Neural progenitor cell (in vitro differentiated cells): Measurements from ENCODE around the gene MRPL27. TPM values are rescaled to one million over a fixed set of nuclear protein-coding genes. Genes with fewer than 3 reads are reported as not detected.

Experiments
- DNase-seq: peaks from one replicate; pipeline ENCODE4 v3.0.0-alpha.2; 2016; ENCODE audit warnings: low spot score
- H2AFZ ChIP-seq: fragments of 200-600 bp; sonication (generic); replicated peaks from 2 replicates; pipeline ENCODE4 v1.6.1; 2016; ENCODE audit warnings: antibody characterized with exemption
- H3F3A ChIP-seq: fragments of 200-600 bp; sonication (generic); 2 replicates; pipeline ENCODE4 v1.6.1; 2016; ENCODE audit warnings: antibody characterized with exemption, low read depth
- H3K27ac ChIP-seq: fragments of 200-600 bp; sonication (generic); 2 replicates; pipeline ENCODE4 v1.5.1; 2016; ENCODE audit warnings: mild to moderate bottlenecking
- H3K27me3 ChIP-seq: fragments of 200-600 bp; sonication (generic); 2 replicates; pipeline ENCODE4 v1.6.1; 2016; ENCODE audit warnings: mild to moderate bottlenecking, moderate library complexity
- H3K36me3 ChIP-seq: fragments of 200-600 bp; sonication (generic); 2 replicates; pipeline ENCODE4 v1.5.1; 2016
- H3K4me1 ChIP-seq: fragments of 200-600 bp; sonication (generic); 2 replicates; pipeline ENCODE4 v1.6.1; 2016; ENCODE audit warnings: mixed run types
- H3K4me2 ChIP-seq: fragments of 200-600 bp; sonication (generic); 2 replicates; pipeline ENCODE4 v1.6.1; 2016
- H3K4me3 ChIP-seq: fragments of 200-600 bp; sonication (generic); 2 replicates; pipeline ENCODE4 v1.5.1; 2016
- H3K79me2 ChIP-seq: fragments of 200-600 bp; sonication (generic); 2 replicates; pipeline ENCODE4 v1.6.1; 2016; ENCODE audit warnings: low read depth
- H3K9ac ChIP-seq: fragments of 200-600 bp; sonication (generic); 2 replicates; pipeline ENCODE4 v1.6.1; 2016
- H3K9me3 ChIP-seq: fragments of 200-600 bp; sonication (generic); 2 replicates; pipeline ENCODE4 v1.5.1; 2016; ENCODE audit warnings: low read depth
- H4K20me1 ChIP-seq: fragments of 200-600 bp; sonication (generic); 2 replicates; pipeline ENCODE4 v1.6.1; 2016; ENCODE audit warnings: low read depth
- H3K27ac Mint-ChIP-seq: 3 replicates; pipeline ENCODE4 v1.8.0; 2021; ENCODE audit warnings: mixed read lengths
- H3K27me3 Mint-ChIP-seq: 2 replicates; pipeline ENCODE4 v1.8.0; 2022; ENCODE audit warnings: low read depth, mild to moderate bottlenecking, inconsistent platforms, moderate library complexity, mixed read lengths; ENCODE audit not compliant: insufficient read depth
- H3K36me3 Mint-ChIP-seq: 3 replicates; pipeline ENCODE4 v1.8.0; 2021; ENCODE audit warnings: mixed read lengths
- H3K4me1 Mint-ChIP-seq: 3 replicates; pipeline ENCODE4 v1.8.0; 2021; ENCODE audit warnings: mixed read lengths
- H3K4me3 Mint-ChIP-seq: 3 replicates; pipeline ENCODE4 v1.8.0; 2021; ENCODE audit warnings: mild to moderate bottlenecking, moderate library complexity, mixed read lengths
- H3K9me3 Mint-ChIP-seq: 3 replicates; pipeline ENCODE4 v1.8.0; 2020; ENCODE audit warnings: mixed read lengths
- EZH2 ChIP-seq: fragments of 200-600 bp; sonication (generic); IDR thresholded peaks from 2 replicates; pipeline ENCODE4 v1.6.1; 2017; ENCODE audit warnings: antibody characterized with exemption, mild to moderate bottlenecking, moderate library complexity
- EZH2phosphoT487 ChIP-seq: fragments of 200-600 bp; sonication (generic); IDR thresholded peaks from 2 replicates; pipeline ENCODE4 v1.6.1; 2017; ENCODE audit warnings: antibody characterized with exemption
- total RNA-seq: library from RNA; depleted of rRNA; stranded (reverse); fragments of >200 nt; gene quantifications from 2 replicates; pipeline ENCODE4 v1.2.3, GENCODE V29; 2015; ENCODE audit warnings: low replicate concordance
- TF ChIP-seq, protein P1 (sequence below): fragments of 200-600 bp; sonication (generic); IDR thresholded peaks from 2 replicates; pipeline ENCODE4 v1.5.1; 2017; ENCODE audit warnings: antibody characterized with exemption, mild to moderate bottlenecking

MRPL27 gene
- 39.1 and 50.4 TPM in 2 replicates for total RNA-seq

DNA sequence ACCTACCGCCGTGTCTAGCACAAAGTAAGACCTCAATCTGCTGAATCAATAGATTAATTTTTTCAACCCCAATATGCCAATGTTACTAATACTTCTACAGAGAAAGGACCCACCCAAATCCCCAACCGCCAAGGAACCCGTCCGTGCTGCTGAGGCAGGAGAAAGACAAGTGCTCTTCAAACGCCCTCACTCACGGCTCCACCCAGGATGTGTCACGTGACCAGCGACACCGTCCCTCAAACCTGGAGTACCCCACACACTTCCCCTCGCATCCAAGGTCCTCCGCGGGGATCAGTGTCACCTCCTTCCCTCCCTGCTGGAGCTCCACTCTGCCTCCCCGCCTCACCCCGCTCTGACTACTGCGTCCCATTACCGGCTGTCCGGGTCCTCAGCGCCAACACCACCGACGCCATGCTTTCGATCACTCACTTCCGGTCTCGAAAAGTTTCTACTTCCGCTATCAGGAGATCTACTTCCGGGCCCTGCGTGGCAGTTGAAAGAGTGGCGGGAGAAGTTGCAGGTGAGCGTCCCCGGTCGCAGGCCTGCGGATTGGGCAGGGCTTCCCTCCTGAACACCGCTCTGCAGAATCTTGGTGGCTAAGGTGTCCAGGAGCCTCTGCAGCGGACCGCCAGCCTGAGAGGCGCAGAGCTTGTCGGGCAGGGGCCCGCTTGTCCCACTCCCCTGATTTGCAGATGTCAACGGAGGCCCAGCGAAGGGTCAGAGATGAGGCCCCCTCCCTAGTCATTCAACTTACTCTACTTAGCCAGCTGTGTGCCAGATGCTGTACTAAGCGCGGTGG lies at the start of gene MRPL27, which contains the start of gene EME1:
Gene MRPL27, minus strand, starts transcription at position 427 of the 799 bp plus-strand sequence. Its CDS starts 14 bp downstream, at position 413.
Gene EME1, plus strand, starts transcription at position 472 of the 799 bp plus-strand sequence. CDS start 1,980 bp downstream, outside the sequence.
- Histone ChIP-seq H3F3A (peaks cover 4% of the 10 kb centered on the region), H3K4me2 (peak within 1 kb of the TSS; percentile 97), H2AFZ (peak within 1 kb of the TSS; percentile 88), H3K9ac (peak within 1 kb of the TSS; percentile 68), H3K27ac (no peak within 1 kb of the TSS), H4K20me1 (no peaks in the 10 kb centered on the region), H3K4me3 (peak within 1 kb of the TSS; percentile 85), H3K9me3 (no peaks in the 10 kb centered on the region), H3K79me2 (peaks cover 29% of the 10 kb centered on the region), H3K4me1 (peaks cover 6% of the 10 kb centered on the region), H3K27me3 (no peaks in the 10 kb centered on the region), H3K36me3 (peaks cover 7% of the 10 kb centered on the region)
- Mint-ChIP-seq H3K36me3 (peaks cover 19% of the 10 kb centered on the region), H3K9me3 (no peaks in the 10 kb centered on the region), H3K27me3 (peaks cover 4% of the 10 kb centered on the region), H3K4me1 (peaks cover 17% of the 10 kb centered on the region), H3K4me3 (peak within 1 kb of the TSS; percentile 99), H3K27ac (peak within 1 kb of the TSS; percentile 96)
- TF ChIP-seq, protein P1, sequence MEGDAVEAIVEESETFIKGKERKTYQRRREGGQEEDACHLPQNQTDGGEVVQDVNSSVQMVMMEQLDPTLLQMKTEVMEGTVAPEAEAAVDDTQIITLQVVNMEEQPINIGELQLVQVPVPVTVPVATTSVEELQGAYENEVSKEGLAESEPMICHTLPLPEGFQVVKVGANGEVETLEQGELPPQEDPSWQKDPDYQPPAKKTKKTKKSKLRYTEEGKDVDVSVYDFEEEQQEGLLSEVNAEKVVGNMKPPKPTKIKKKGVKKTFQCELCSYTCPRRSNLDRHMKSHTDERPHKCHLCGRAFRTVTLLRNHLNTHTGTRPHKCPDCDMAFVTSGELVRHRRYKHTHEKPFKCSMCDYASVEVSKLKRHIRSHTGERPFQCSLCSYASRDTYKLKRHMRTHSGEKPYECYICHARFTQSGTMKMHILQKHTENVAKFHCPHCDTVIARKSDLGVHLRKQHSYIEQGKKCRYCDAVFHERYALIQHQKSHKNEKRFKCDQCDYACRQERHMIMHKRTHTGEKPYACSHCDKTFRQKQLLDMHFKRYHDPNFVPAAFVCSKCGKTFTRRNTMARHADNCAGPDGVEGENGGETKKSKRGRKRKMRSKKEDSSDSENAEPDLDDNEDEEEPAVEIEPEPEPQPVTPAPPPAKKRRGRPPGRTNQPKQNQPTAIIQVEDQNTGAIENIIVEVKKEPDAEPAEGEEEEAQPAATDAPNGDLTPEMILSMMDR = no peak
- TF ChIP-seq EZH2 = peak; percentile 35
- DNase-seq = peak; percentile 87

DNA sequence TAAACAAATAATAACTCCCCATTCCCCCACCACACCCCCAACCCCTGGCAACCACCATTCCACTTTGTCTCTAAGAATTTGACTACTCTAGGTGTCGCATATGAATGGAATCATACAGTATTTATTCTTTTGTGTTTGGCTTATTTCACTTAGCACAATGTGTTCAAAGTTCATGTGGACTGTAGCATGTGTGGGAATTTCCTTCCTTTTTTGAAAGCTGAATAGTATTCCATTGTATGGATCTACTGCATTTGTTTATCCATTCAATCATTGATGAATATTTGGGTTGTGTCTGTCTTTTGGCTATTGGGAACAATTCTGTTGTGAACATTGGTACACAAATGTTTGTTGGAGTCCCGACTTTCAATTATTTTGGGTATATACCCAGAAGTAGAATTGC lies 49.8 kb upstream of the MRPL27 start:
- H3K9me3 Mint-ChIP-seq = peaks cover 17% of the 10 kb centered on the region
- H3K9me3 ChIP-seq = no peaks in the 10 kb centered on the region
- H4K20me1 ChIP-seq = no peaks in the 10 kb centered on the region
- no peaks in the 10 kb centered on the region for H3K79me2 ChIP-seq
- no peak overlapping the region for H3K4me3 ChIP-seq
- H3K4me2 ChIP-seq = no peak overlapping the region
- H3K4me1 Mint-ChIP-seq = peaks cover 14% of the 10 kb centered on the region
- H3K27me3 ChIP-seq = peaks cover 16% of the 10 kb centered on the region
- H3K27ac ChIP-seq = no peak overlapping the region
- H3K4me3 Mint-ChIP-seq = no peak overlapping the region
- peaks cover 2% of the 10 kb centered on the region for H3K36me3 Mint-ChIP-seq
- TF ChIP-seq, protein P1 = no peak
- no peaks in the 10 kb centered on the region for H3K36me3 ChIP-seq
- no peak for DNase-seq
- H3K9ac ChIP-seq = no peak overlapping the region
- no peak overlapping the region for H2AFZ ChIP-seq
- no peaks in the 10 kb centered on the region for H3K27me3 Mint-ChIP-seq
- H3K4me1 ChIP-seq = peaks cover 13% of the 10 kb centered on the region
- H3K27ac Mint-ChIP-seq = no peak overlapping the region
- peaks cover 17% of the 10 kb centered on the region for H3F3A ChIP-seq

DNA sequence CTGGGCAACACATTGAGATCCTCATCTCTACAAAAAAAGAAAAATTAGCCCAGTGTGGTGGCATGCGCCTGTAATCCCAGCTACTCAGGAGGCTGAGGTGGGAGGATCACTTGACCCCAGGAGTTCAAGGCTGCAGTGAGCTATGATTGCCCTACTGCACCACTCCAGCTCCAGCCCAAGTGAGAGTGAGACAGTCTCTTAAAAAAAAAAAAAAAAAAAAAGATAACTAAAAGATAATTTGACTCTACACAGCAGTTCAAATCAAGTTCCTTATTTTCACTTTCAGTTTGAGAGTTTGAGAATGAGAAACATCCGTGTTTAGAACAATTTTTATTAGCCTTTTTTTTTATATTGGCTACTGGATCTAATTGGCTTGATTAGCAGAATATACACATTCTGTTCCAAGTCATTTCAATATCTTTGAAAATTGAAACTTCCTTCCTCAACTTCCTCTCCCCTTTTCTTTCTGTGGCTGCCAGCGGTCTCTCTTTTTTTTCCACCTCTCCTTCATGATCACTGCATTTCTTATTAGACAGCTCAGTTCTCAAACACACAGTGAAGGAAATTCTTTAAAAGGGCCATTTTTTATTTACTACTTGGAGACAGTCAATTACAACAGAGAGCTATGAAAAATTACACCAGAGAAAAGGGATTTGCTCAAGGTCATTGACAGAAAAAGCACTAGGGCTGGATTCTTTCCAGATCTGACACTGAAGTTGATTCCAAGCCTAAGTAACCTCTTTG lies 48.5 kb upstream of the MRPL27 start:
- H3K4me2 ChIP-seq = no peak overlapping the region

More for the DNA sequence above, 48.5 kb upstream of the MRPL27 start:
- H4K20me1 ChIP-seq = no peaks in the 10 kb centered on the region
- no peaks in the 10 kb centered on the region for H3K36me3 ChIP-seq
- no peak overlapping the region for H2AFZ ChIP-seq
- H3K79me2 ChIP-seq = no peaks in the 10 kb centered on the region
- peaks cover 6% of the 10 kb centered on the region for H3K4me1 ChIP-seq
- no peak overlapping the region for H3K4me3 ChIP-seq
- peaks cover 2% of the 10 kb centered on the region for H3K36me3 Mint-ChIP-seq
- H3K9me3 ChIP-seq = no peaks in the 10 kb centered on the region
- H3K27ac Mint-ChIP-seq = no peak overlapping the region
- no peak overlapping the region for H3K9ac ChIP-seq
- DNase-seq = no peak
- H3F3A ChIP-seq = peaks cover 7% of the 10 kb centered on the region
- H3K4me1 Mint-ChIP-seq = peaks cover 3% of the 10 kb centered on the region
- no peaks in the 10 kb centered on the region for H3K27me3 Mint-ChIP-seq
- TF ChIP-seq EZH2phosphoT487 (no peak), EZH2 (no peak)
- TF ChIP-seq, protein P1 = no peak
- no peak overlapping the region for H3K27ac ChIP-seq
- H3K27me3 ChIP-seq = peaks cover 16% of the 10 kb centered on the region
- no peak overlapping the region for H3K4me3 Mint-ChIP-seq
- H3K9me3 Mint-ChIP-seq = peaks cover 17% of the 10 kb centered on the region
